Gastroesophageal sphincter (tissue), 3 donors: ENCODE measurements around the gene UGT1A4.

Experiments used
- CTCF ChIP-seq, 4 experiments: fragments of 200-600 bp in 2 of 4; fragments of 450-650 bp in 2 of 4; sonication (generic) in 1 of 4; IDR thresholded peaks; one replicate each; pipeline ENCODE4 v1.5.1; 2017 to 2019; ENCODE audit warnings: antibody characterized with exemption in 4 of 4, mild to moderate bottlenecking in 2 of 4, moderate library complexity in 2 of 4
- EP300 ChIP-seq: sonication (generic); formaldehyde crosslinking; IDR thresholded peaks from one replicate; pipeline ENCODE4 v1.6.1; 2017; ENCODE audit warnings: antibody characterized with exemption, mild to moderate bottlenecking
- POLR2AphosphoS5 ChIP-seq: sonication (generic); formaldehyde crosslinking; IDR thresholded peaks from one replicate; pipeline ENCODE4 v1.6.1; 2017; ENCODE audit warnings: antibody characterized with exemption

- TF ChIP-seq EP300 (no peak), CTCF (IDR thresholded peaks at IDR 0.05) (no peak), POLR2AphosphoS5 (no peak)
Observed at GRCh38 chr2:233813236-233814055, 94.9 kb downstream of the UGT1A4 start.
